ENCODE data around the gene SERPINE3.

Gene SERPINE3

DNA sequence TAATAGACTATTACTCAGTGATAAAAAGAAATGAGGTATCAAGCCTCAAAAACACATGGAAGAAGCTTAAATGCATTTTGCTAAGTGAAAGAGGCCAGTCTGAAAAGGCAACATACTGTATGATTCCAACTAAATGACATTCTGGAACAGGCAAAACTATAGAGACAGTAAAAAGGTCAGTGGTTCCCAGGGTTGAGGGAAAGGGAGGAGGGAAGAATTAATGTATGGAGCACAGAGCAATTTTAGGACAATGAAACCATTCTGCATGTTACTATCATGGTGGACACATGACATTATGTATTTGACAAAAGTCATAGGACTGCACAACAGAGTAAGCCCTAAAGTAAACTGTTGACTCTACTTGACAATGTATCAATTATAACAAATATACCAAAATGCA lies 5.7 kb upstream of the SERPINE3 start:
- H3K4me3 ChIP-seq (ENCODE audit: low read length): no peak overlapping the region
- TF ChIP-seq, protein P1, sequence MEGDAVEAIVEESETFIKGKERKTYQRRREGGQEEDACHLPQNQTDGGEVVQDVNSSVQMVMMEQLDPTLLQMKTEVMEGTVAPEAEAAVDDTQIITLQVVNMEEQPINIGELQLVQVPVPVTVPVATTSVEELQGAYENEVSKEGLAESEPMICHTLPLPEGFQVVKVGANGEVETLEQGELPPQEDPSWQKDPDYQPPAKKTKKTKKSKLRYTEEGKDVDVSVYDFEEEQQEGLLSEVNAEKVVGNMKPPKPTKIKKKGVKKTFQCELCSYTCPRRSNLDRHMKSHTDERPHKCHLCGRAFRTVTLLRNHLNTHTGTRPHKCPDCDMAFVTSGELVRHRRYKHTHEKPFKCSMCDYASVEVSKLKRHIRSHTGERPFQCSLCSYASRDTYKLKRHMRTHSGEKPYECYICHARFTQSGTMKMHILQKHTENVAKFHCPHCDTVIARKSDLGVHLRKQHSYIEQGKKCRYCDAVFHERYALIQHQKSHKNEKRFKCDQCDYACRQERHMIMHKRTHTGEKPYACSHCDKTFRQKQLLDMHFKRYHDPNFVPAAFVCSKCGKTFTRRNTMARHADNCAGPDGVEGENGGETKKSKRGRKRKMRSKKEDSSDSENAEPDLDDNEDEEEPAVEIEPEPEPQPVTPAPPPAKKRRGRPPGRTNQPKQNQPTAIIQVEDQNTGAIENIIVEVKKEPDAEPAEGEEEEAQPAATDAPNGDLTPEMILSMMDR (conservative IDR thresholded peaks at IDR 0.05; ENCODE audit: low read depth, low read length): no peak
- no peak for DNase-seq (ENCODE audit: low read depth)

DNA sequence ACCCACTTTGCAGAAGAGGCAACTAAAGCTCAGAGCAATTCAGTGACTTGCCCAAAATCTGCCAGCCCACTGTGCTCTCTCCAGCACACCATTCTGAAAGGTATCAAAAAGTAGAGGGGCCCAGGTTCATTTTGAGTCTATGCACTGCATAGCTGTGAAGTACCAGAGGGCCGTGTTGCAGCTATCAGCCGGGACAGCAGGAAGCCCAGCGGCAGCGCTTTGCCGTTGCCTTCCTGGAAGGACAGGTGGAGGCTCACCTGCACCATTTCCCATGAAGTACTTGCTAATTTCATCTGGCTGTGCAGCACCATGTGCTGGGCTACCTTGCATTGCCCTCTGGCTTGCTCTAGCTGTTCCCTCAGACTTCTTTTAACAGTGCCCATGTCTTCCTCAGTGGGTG lies 2.7 kb upstream of the SERPINE3 start:
- TF ChIP-seq, protein P1 (conservative IDR thresholded peaks at IDR 0.05; ENCODE audit: low read depth, low read length): no peak
- DNase-seq (ENCODE audit: low read depth): no peak
- no peak overlapping the region for H3K4me3 ChIP-seq (ENCODE audit: low read length)

DNA sequence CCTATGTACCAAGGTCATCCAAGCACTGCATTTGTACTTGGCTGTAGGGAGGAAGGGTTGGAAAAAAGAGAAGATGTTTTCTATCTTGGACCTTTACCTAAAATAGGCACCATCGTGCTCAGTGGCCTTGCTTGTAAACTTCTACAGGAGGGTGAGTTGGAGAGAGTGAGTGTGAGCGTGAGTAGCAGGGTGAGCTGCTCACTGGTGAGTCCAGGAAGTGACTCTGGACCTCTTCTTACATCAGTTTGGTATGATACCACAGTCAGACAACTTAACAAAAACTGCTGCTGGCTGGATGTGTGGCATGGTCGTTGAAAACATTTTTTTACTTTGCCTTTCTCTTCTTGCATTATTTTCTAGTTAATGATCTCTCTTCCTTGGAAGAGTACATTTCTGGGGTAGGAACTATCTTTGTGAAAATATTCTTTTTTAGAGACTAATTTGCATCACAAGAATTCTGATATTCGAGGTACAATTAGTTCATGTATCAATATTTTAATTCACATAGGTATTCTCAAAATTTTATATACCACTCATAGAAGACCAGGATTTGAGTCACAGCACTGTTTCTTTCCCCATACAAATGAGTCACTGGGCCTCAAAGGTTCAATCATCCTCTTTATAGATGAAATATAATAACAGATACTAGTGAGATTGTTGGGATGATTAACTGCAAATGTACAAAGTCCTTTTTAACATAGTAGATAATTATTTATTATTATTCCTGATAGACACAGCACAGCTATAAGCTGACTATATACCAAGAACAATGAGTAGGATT lies 651 bp downstream of the SERPINE3 start:
- TF ChIP-seq, protein P1 (conservative IDR thresholded peaks at IDR 0.05; ENCODE audit: low read depth, low read length): no peak
- H3K4me3 ChIP-seq (ENCODE audit: low read length): peak overlapping the region; percentile 56
- no peak for DNase-seq (ENCODE audit: low read depth)

DNA sequence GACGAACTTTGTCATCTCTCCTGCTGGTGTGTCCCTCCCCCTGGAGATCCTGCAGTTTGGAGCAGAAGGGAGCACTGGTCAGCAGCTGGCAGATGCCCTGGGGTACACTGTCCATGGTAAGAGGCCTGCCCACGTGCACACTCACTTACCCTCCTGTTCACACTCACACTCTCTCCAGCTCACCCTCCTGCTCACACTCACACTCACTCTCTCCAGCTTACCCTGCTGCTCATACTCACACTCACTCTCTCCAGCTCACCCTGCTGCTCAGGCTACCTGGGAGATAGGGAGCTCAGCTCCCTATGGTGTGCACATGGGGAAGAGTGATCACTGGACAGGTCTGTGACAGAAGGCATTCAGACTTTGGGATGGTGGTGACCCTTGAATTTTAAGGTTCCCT lies 1.7 kb downstream of the SERPINE3 start:
- no peak for DNase-seq (ENCODE audit: low read depth)
- H3K4me3 ChIP-seq (ENCODE audit: low read length): peak overlapping the region; percentile 56
- TF ChIP-seq, protein P1 (conservative IDR thresholded peaks at IDR 0.05; ENCODE audit: low read depth, low read length): no peak

DNA sequence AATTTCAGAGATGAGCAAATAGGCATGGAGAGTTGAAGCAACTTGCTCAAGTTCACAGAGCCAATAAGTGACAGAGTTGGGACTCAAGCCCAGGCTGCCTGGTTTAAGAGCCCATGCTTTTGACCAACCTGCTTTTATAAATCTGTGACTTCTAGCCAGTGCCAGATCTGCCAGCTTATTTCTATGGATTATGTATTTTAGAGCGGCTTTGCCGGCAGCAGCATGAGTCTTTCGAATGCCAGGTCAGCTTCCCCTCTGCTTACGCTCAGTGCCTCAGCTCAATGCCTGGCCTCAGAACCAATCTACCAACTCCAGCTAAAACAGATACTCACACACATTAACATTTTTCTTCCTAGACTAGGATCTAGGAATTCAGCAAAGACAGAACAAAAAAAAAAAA lies 2.3 kb downstream of the SERPINE3 start:
- TF ChIP-seq, protein P1 (conservative IDR thresholded peaks at IDR 0.05; ENCODE audit: low read depth, low read length): no peak
- H3K4me3 ChIP-seq (ENCODE audit: low read length): peak overlapping the region; percentile 56
- peak; percentile 59 for DNase-seq (ENCODE audit: low read depth)

DNA sequence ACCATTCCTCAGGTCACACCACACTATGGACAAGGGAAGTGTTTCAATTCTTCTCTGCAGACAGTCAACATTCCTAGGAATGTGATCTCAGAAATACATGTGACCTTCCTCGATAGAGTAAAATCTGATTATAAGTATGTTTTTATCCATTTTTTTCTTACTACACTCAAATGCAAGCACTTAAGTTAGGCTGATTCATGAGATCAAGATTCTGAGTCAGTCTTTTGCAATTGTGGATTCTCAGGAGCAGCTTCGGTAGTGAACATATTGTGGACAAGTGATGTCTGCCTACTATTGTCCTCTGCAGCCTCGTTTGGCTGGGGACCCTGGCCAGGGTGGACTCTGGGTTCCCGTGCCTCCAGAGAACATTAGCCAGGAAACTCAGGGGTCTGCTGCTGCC lies 3.2 kb downstream of the SERPINE3 start:
- H3K4me3 ChIP-seq (ENCODE audit: low read length): peak overlapping the region; percentile 56
- DNase-seq (ENCODE audit: low read depth): no peak
- TF ChIP-seq, protein P1 (conservative IDR thresholded peaks at IDR 0.05; ENCODE audit: low read depth, low read length): no peak

DNA sequence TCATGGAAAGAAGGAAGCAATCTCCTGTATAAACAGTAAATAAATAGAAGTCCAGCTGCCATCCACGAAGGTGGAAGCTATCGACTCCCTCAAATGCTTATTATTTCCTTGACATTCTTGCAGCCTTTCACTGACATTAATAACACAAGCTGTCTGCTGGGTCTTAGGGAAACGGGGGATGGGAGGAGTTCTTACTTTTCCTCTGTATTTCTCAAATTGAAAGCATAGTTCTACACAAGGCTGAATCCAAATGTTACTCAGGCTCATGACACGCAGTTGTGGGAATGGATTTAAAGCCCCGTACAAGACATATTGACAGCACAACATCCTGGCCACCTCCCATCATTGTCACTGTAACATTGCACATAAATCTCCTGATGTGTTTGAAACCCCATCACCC lies 4.0 kb downstream of the SERPINE3 start:
- no peak for DNase-seq (ENCODE audit: low read depth)
- TF ChIP-seq, protein P1 (conservative IDR thresholded peaks at IDR 0.05; ENCODE audit: low read depth, low read length): no peak
- H3K4me3 ChIP-seq (ENCODE audit: low read length): no peak overlapping the region
